Activated T-helper 17 cell treated with anti-CD3 and anti-CD28 coated beads, Interleukin-2, amount 50 U/mL, for 72 hours (primary cell): ENCODE measurements around the gene TIFAB. TPM values are rescaled to one million over a fixed set of nuclear protein-coding genes. Genes with fewer than 3 reads are reported as not detected.
"Not testable (repeated sequence)": the region's sequence is repeated elsewhere in the genome, so short reads cannot be mapped to it uniquely, and the experiment has no call there.

Experiments
- ATAC-seq: fragments of 150-1000 bp; cut with Tn5 transposase; replicated peaks from 2 replicates; pipeline ENCODE4 v1.10.0; 2021; ENCODE audit warnings: mild to moderate bottlenecking, moderate library complexity
- H3K27ac Mint-ChIP-seq: one replicate; pipeline ENCODE4 v1.8.0; 2022; ENCODE audit warnings: mixed read lengths
- H3K27me3 Mint-ChIP-seq: one replicate; pipeline ENCODE4 v1.8.0; 2022; ENCODE audit warnings: mixed read lengths
- H3K36me3 Mint-ChIP-seq: one replicate; pipeline ENCODE4 v1.8.0; 2022; ENCODE audit warnings: low read depth, mild to moderate bottlenecking, mixed read lengths
- H3K4me1 Mint-ChIP-seq: one replicate; pipeline ENCODE4 v1.8.0; 2022; ENCODE audit warnings: mixed read lengths
- H3K4me3 Mint-ChIP-seq: one replicate; pipeline ENCODE4 v1.8.0; 2022; ENCODE audit warnings: mild to moderate bottlenecking, mixed read lengths
- H3K9me3 Mint-ChIP-seq: one replicate; pipeline ENCODE4 v1.8.0; 2022; ENCODE audit warnings: mixed read lengths
- total RNA-seq, 2 donors: library from RNA; stranded (reverse); gene quantifications; one replicate each; pipeline ENCODE4 v1.2.3, GENCODE V29; 2022

Gene TIFAB
- not detected for total RNA-seq

GRCh38 chr5:135452321-135453030 lies at the start of gene TIFAB:
Gene TIFAB, minus strand, starts transcription at chr5:135452351. Its CDS starts 2,412 bp downstream, at chr5:135449939.
- H3K4me1 Mint-ChIP-seq = no peaks in the 10 kb centered on the region
- H3K4me3 Mint-ChIP-seq = no peak within 1 kb of the TSS
- no peak within 1 kb of the TSS for H3K27ac Mint-ChIP-seq
- no peak for ATAC-seq
- peaks cover 22% of the 10 kb centered on the region for H3K27me3 Mint-ChIP-seq
- no peaks in the 10 kb centered on the region for H3K36me3 Mint-ChIP-seq
- H3K9me3 Mint-ChIP-seq = no peaks in the 10 kb centered on the region

- Mint-ChIP-seq H3K27me3 (peaks cover 32% of the 10 kb centered on the region), H3K9me3 (no peaks in the 10 kb centered on the region), H3K4me1 (no peaks in the 10 kb centered on the region), H3K36me3 (no peaks in the 10 kb centered on the region), H3K27ac (no peak overlapping the region), H3K4me3 (no peak overlapping the region)
- no peak for ATAC-seq
These were observed 46.5 kb upstream of the TIFAB start for GRCh38 chr5:135498637-135498995.

- Mint-ChIP-seq H3K4me1 (no peaks in the 10 kb centered on the region), H3K9me3 (no peaks in the 10 kb centered on the region), H3K27me3 (peaks cover 29% of the 10 kb centered on the region), H3K4me3 (no peak overlapping the region), H3K27ac (no peak overlapping the region), H3K36me3 (no peaks in the 10 kb centered on the region)
- ATAC-seq = no peak
These were observed 46.0 kb upstream of the TIFAB start for GRCh38 chr5:135497971-135498636.

GRCh38 chr5:135495531-135495930 lies 43.4 kb upstream of the TIFAB start:
- H3K9me3 Mint-ChIP-seq, H3K27ac Mint-ChIP-seq, ATAC-seq, H3K4me1 Mint-ChIP-seq, H3K4me3 Mint-ChIP-seq, H3K36me3 Mint-ChIP-seq: not testable (repeated sequence)
- peaks cover 33% of the 10 kb centered on the region for H3K27me3 Mint-ChIP-seq

GRCh38 chr5:135494196-135494595 lies 42.0 kb upstream of the TIFAB start:
- Mint-ChIP-seq H3K9me3 (no peaks in the 10 kb centered on the region), H3K27me3 (peaks cover 38% of the 10 kb centered on the region), H3K36me3 (no peaks in the 10 kb centered on the region), H3K4me1 (no peaks in the 10 kb centered on the region), H3K27ac (no peak overlapping the region), H3K4me3 (no peak overlapping the region)
- ATAC-seq = no peak

- H3K4me3 Mint-ChIP-seq = no peak overlapping the region
- ATAC-seq = peak; percentile 66
- peaks cover 36% of the 10 kb centered on the region for H3K27me3 Mint-ChIP-seq
These were observed 41.4 kb upstream of the TIFAB start for GRCh38 chr5:135493406-135494180.

GRCh38 chr5:135492319-135492626 lies 40.1 kb upstream of the TIFAB start:
- Mint-ChIP-seq H3K4me1 (no peaks in the 10 kb centered on the region), H3K4me3 (no peak overlapping the region), H3K9me3 (no peaks in the 10 kb centered on the region), H3K27me3 (peaks cover 45% of the 10 kb centered on the region), H3K36me3 (no peaks in the 10 kb centered on the region), H3K27ac (no peak overlapping the region)
- ATAC-seq = no peak

More at GRCh38 chr5:135493406-135494180, 41.4 kb upstream of the TIFAB start:
- Mint-ChIP-seq H3K36me3 (no peaks in the 10 kb centered on the region), H3K9me3 (no peaks in the 10 kb centered on the region), H3K4me1 (no peaks in the 10 kb centered on the region), H3K27ac (no peak overlapping the region)

GRCh38 chr5:135491552-135492318 lies 39.6 kb upstream of the TIFAB start:
- Mint-ChIP-seq H3K4me3 (no peak overlapping the region), H3K9me3 (no peaks in the 10 kb centered on the region), H3K36me3 (no peaks in the 10 kb centered on the region), H3K4me1 (no peaks in the 10 kb centered on the region), H3K27ac (no peak overlapping the region), H3K27me3 (peaks cover 46% of the 10 kb centered on the region)
- no peak for ATAC-seq

GRCh38 chr5:135491038-135491551 lies 38.9 kb upstream of the TIFAB start:
- no peaks in the 10 kb centered on the region for H3K9me3 Mint-ChIP-seq
- H3K27ac Mint-ChIP-seq = no peak overlapping the region
- no peaks in the 10 kb centered on the region for H3K36me3 Mint-ChIP-seq
- no peak for ATAC-seq
- no peaks in the 10 kb centered on the region for H3K4me1 Mint-ChIP-seq
- H3K4me3 Mint-ChIP-seq = no peak overlapping the region
- H3K27me3 Mint-ChIP-seq = peaks cover 50% of the 10 kb centered on the region

GRCh38 chr5:135490245-135491037 lies 38.3 kb upstream of the TIFAB start:
- H3K9me3 Mint-ChIP-seq = no peaks in the 10 kb centered on the region
- no peaks in the 10 kb centered on the region for H3K36me3 Mint-ChIP-seq
- no peak for ATAC-seq
- H3K4me3 Mint-ChIP-seq = no peak overlapping the region
- H3K27me3 Mint-ChIP-seq = peaks cover 54% of the 10 kb centered on the region
- H3K4me1 Mint-ChIP-seq = no peaks in the 10 kb centered on the region
- H3K27ac Mint-ChIP-seq = no peak overlapping the region

GRCh38 chr5:135489466-135490244 lies 37.5 kb upstream of the TIFAB start:
- Mint-ChIP-seq H3K36me3 (no peaks in the 10 kb centered on the region), H3K27ac (no peak overlapping the region), H3K9me3 (no peaks in the 10 kb centered on the region), H3K4me1 (no peaks in the 10 kb centered on the region), H3K4me3 (no peak overlapping the region), H3K27me3 (peaks cover 56% of the 10 kb centered on the region)
- ATAC-seq = no peak

- Mint-ChIP-seq H3K27me3 (peaks cover 56% of the 10 kb centered on the region), H3K4me3 (no peak overlapping the region), H3K4me1 (no peaks in the 10 kb centered on the region), H3K9me3 (no peaks in the 10 kb centered on the region), H3K36me3 (no peaks in the 10 kb centered on the region), H3K27ac (no peak overlapping the region)
- no peak for ATAC-seq
These were observed 36.7 kb upstream of the TIFAB start for GRCh38 chr5:135488727-135489465.
